OCI-M2 (cell line): ENCODE data around the gene SIAH3.

Experiments
- DNase-seq: peaks from one replicate; lab custom pipeline; 2025; ENCODE audit not compliant: unreplicated experiment; lab: John Stamatoyannopoulos, UW

The SIAH3 gene

DNA sequence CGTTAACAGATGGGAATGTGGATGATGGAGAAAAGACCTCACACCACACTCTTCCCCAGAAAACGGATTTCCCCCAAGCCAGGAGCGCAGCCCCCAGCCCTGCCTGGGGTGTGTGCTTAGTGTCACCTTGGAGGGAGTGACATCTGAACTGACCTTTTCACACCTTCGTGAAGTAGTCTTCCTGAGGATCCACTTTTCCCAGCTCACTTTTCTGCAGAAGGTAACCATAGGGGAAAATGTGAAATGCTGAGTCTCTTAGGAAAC, 26.2 kb downstream of the SIAH3 start:
- no peak for DNase-seq

DNA sequence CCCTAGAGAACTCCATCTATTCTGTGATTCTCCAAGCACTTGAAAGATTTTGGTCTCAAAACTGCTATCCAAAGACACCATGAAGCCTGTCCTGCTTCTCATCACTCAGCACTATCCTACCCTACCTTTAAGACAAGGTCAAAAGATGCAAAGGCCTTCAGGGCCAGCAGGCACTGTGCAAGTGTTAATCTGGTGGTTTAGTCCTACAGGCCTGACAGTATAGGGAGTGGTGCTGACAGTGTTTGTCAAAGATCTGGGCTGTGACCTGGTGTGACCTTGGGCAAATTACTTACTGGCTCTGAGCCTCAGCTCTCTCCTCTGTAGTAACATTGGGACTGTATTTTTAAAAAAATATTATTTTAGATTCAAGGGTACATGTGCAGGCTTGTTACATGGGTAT, 28.0 kb downstream of the SIAH3 start:
- no peak for DNase-seq

DNA sequence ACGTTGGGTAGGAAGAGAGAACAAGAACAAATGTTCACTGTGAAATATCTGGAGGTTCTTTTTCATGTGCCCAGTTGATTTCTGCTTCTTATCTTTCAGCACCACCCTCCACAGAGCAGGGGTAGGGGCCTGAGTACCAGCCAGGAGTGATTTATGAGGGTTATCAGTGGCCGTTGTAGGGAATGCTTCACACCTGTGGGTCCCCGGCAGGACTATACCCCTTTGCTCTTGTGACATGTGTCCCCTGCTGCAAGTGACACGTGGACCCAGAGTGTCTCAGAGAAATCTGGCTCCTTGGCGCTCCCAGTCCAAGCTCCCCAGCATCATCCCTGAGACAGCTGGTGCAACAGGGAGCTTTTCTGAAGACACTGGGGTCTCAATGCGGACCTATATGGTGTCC, 29.7 kb downstream of the SIAH3 start:
- no peak for DNase-seq

DNA sequence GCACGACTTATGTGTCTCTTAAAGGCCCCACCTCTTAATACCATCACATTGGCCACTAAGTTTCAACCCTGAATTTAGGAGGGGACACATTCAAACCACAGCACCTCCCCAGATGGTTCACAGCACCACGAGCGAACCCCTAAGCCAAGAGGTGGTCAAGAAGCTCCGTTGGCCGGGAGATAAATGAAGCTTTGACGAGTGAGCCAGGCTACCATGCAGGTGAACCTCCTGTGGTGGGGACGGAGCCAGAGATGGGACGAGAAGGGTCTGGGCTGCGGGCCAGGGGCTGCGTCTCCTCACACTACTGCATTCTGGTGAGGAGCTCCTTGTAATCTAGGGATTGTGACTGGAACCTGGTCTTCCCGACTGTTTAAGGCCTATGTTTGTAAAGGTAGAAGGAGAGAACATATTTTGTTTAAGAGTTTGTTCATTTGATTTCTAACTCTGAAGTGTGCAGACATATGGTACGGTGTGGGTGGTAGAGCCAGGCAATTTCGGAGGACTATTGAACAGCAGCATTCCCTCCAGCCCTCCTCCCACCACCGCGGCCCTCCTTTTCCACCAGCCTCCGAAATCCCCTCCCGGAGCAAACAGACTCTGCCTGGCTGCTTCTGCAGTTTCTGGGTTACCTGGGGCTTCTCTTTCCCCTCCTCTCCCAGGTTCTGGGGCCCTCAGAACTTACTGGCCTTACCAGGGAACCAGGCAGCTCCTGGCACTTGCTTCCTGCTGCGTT, 31.3 kb downstream of the SIAH3 start:
- DNase-seq = no peak

DNA sequence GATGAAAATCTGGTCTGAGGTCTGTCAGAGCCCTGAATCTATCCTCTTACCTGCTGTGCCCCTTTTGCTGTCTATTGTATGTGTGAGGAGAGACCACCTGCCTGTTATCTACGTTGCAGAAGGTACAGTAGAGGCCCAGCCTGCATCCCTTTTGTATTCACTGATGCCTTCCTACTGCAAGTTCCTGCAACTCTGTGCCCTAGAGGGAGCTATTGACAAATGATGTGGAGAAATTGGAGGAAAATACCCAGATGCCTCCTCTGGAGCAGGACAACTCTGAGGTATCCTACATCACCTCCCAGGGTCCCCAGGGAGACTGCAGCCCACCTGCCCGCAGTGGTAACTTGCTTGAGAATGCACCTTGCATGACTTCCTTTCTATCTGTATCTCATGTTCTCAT, 33.7 kb downstream of the SIAH3 start:
- no peak for DNase-seq

DNA sequence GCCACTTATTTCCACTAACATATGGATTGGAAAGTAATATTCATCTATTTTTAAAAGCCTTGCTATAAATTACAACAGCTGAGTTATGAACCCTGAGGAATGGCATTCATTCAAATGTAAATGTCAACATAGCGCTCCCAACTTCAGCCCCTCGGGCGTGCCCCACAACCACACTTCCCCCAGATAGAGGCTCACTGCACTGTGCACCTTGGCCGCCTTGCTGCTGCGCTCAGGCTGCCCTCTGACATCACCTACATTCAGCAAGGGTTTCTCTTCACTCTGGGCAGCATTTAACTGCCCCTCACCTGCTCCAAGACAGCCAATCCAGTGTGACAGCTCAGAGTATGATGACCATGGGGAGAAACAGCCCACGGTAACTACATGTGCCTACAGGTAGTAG, 35.1 kb downstream of the SIAH3 start:
- no peak for DNase-seq

DNA sequence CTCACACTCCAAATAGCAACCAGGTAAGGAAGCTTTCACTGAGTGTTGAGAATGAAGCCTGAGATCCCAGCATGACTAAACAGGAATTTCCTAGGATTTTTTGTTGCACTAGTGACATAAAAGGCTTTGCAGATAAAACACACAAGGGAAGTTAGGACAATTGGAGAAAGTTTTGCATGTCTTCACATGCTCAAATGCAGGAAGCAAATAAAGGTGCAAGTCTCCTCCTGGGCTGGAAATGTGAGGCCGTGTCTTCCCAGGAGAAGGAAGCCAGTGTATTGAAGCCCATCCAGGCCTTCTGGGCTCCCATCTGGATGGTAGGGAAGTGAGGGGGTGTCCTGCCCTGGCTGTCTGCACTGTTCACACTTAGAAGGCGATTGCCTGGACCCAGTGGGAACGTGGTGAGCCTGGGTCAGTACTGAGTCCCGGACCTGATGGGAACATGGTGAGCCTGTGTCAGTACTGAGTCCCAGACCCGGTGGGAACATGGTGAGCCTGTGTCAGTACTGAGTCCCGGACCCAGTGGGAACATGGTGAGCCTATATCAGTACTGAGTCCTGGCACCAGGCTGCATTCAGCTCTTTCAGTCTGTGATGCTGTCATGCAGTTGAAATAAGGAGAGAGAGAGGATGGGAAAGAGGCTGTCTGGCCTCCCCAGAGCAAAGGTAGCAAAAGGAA, 38.7 kb downstream of the SIAH3 start:
- DNase-seq = no peak

DNA sequence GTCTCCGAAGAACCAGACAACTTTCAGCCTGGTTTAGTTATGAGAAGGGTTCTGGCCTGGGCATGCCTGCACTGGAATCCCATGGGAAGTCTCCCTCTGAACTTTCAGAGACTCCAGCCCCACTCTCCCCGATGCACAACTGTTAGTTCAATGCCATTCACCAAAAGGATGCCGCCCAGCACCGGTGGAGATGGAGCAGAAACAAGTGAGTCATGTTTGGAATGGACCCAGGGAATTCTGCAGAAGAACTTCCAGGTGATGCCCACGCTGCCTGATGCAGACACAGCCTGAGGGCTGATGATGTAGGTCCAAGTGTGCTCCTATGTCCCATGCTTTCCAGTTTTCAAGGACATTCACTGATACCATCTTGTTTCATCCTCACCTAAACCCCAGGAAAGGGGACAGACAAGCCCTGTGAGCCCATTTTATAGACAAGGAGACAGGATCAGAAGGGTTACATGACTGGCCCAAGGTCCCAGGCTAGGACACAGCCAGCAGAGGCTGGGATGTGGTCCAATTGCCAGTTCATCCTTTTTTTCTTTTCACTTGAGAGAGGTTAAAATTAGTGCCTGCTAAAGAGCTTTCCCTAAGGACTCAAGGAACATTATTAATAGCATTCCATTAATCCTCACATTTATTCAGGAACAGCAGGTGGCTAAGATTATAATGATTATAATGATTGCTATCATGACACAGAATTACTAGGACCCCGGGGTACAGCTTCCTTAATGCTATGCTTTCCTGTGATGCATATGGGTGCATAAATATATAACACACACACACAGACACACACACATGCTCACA, 39.5 kb downstream of the SIAH3 start:
- no peak for DNase-seq

DNA sequence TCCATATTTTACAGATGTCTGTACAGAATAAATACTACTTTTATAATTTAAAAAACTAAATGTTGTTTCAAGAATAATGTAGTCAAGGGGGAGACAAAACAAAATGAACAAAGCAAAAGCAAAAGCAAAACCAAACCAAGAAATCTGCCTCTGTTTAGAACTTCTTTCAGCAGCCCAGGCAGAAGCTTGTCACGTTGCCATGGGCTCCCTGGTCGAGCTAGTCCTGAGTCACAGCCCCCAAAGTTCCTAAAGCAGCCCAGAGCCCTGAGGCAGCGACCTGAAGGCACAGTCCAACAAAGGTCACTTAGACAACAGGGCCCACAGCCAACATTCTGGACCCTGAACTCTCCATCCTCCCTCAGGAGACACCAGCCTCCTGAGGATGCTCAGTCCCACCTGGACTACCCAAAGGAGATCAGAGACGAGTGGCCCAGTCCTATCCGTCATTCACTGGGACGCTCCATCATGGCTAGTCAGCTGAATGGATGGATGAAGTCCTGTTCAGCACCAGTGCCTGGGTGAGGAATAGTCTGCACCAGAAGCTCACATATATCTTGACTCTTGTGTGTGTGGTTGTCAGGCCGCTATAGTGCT, 41.7 kb downstream of the SIAH3 start:
- DNase-seq = no peak

DNA sequence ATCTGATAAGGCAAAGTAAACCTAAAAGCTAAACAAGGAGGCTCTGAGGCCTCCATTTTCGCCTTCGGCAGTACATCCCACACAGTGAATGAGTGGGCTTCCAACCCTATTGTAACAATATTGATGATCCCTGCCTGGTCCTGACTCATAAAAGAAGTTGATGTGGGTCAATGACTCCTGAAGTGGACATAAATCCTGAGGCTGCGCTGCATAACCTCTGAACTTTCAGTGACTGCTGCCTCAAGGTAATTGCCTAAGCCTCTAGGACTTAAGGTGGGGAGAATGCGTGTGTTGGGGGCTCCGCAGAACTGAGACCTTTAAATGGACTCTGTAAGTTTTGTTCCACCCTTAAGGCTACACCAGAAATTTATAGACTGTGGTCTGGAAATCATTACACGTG, 42.6 kb downstream of the SIAH3 start:
- DNase-seq = no peak

DNA sequence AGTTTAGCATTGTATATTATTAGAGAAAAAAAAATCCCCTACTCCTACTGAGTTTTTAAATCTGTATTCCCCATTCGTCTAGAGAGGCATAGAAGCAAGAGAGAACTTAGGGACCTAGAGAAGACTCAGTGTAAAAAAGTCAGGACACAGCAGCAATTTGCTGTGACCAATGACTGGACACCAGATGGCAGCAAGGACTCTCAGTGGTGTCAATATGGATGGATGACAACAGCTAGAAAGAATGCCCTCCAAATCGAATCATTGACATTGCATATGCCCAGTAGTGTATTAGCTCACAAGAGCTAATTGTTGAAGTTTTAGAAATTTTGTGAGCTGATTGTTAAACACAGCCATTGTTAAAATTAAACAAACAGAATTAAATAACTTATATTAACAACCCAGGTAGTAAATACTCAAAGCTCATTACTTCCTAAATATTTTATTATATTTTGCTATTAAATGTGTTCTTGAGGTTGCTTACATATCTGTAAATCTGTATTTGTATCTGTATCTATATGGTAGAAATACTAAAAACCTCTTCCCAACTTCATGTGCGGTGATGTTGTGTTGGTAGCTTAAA, 43.9 kb downstream of the SIAH3 start:
- DNase-seq = peak; percentile 18

DNA sequence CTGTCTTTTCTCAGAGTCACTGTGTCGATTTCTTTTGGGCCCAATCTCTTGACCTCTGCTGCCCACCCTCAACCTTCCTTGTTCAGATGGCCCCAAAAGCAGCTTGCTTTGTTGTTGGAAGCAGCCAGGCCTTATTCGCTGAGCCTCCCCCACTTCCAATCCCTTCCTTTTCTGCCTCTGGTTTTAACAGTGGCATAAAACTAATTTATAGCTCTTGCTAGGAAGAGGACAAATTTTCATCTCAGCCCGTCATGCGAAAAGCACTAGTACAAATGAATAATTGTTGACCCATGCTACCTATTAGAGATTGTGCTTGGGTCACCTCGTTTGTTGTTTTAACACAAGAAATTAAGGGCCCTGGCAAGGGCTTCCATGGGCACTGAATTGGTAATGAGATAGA, 51.1 kb downstream of the SIAH3 start:
- DNase-seq = no peak

DNA sequence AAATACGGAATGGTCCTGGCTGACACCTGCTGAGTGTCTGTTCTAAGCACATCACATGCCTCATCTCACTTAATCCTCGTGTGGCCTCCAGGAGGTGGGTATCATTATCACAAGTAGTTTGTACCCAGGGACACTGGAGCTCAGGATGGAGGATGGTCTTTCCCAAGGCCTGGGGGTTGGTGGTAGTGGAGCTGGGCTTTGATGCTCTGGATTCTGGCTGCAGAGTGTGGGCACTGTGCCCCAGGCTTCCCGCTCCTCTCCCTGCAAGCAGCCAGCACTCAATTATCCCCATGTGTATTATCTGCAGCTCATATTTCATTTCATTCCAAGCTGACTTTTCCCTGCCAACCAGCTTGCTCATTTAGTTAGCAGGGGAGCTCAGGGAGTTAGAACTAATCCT, 52.1 kb downstream of the SIAH3 start:
- no peak for DNase-seq

DNA sequence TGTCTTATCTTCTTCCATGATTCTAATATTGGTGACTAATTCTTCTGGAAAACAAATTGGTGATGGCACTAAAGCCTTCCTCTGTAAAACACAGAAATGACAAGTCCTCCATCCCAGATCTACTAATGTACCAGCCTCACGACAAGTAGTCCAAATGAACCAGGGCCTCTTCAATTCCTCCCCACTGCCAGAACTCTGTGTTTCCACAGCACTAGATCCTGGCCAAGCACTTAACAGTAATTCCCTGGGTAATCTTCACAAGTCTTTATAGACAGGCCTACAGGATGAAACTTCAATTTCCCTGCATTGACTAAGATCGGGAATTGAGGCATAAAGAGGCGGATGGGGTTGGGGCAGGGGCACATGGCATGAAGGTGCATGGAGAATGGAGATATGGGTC, 52.7 kb downstream of the SIAH3 start:
- no peak for DNase-seq

DNA sequence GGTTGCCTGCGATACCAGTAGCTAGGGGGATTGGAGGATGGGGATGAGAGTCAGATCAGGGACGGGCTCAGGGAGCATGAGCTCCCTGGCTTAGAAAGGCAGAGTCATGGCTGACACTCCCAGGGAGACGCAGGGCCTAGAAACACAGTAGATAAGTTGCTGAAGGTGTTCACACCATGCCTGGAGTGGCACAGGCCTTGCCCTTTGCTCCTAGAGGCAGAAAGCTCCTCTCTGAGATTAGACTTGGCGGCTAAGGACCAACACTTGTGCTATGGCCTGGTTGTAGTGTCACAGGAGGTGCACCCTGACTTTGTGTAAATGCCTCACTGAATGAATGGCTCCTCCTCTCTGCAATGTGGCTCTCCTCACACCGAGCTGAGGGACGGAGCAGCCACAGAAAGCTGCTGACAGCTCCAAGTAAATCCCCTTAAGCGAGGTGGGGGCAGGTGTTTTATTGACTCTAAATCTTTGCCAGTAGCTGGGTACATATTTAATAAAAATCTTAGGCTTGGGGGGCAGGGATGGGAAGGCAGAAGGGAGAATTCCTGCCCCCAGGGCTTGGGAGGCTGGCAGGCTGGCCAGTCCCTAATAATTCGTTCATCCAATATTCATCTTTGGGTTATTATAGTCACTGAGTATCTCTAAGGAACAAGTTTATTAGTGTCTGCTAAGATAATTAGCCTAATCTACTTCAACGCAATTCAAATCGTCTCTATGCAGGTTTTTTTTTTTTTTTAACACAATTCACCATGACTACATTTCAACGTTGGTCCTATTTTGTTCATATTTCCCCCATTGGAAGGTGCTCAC, 54.9 kb downstream of the SIAH3 start:
- DNase-seq = no peak

DNA sequence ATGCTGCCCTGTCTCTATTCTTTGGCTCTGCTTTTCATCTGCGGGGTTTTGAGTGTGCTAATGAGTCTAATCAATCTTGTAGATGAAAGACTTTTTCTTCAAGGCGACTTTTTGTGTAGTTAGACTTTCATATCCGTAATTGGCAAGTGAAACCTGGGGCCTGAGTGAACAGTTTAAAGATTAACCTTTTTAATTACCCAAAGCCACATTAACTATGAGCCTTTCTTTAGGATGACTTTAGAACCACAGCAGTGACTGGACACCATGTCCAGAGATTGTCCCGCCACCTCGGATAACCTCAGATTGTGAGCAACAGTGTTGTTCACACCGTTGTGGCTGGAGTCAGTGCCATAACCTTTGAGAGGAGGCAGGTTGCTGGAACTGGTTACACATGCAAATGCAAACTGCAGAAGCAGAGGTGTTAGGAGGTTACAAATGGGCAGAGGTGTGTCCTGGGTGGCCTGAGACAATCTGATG, 58.7 kb downstream of the SIAH3 start:
- no peak for DNase-seq

DNA sequence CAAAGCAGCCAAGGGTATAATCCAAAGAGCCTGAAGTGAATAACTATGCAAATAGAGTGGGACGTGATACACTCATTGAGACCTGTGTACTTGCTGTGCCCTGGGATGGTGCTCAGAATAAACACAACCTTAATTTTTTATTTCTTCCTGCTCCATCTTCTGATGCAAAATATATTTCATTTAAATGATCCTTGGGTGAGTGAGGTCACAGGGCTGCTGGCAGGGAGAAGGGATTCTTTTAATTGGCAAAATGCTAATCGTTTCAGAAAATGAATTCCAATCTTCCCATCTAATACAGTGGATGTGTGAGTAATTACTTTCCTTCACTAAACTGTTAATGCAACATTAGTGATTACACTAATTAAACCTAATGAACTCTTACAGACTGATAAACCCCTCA, 63.5 kb downstream of the SIAH3 start:
- DNase-seq = no peak

DNA sequence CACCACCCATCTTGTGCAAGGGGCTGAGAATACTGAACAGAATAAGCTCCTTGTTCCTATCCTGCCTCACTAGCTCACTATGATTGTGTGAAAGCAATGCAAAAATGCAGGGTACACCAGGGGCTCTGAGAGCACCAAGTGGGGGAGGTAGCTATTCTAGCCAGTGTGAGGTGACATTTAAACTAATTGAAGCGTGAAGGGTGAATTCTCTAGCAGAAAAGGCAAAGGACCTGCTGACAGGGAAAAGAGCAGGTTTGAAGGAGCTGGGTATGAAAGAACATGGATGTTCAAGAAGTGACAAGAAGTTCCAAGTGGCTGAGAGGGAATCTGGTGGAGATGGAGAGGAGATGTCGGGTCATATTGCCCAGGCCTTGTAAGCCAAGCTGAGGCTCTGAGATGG, 64.2 kb downstream of the SIAH3 start:
- DNase-seq = no peak

DNA sequence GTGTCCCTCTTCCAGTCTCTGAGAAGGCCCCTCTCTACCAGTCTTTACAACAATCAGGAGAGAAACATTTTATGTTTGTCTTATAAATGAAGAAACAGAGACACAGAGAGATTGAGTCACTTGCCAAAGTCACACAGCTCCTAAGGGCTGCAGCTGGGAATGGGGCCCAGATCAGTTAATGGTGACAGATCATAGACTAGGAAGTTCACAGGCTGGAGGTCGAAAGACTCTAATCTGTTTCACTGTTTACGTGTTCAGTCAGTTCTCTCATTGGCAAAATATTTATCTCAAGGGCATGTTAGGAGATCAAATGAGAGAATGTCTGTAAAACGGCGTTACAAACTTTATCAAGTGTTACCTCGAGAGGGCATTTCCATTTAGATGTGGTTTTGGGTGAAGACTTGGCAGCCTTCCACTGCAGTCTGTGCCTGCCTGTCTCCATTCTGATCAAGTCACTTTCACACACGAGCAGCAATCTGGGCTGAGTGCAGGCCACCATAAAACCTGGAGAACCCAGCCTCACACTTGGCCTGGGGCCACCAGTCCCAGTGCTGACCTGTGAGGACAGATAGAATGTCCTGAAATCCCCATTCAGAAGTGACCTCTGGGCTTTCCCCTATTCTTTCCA, 65.1 kb downstream of the SIAH3 start:
- no peak for DNase-seq
